Measurements from ENCODE around the gene PCSK6.

The PCSK6 gene

GRCh38 chr15:101438482-101439284 is 50.8 kb downstream of the PCSK6 start:
- no peak for TF ChIP-seq CTCF (conservative IDR thresholded peaks at IDR 0.05; ENCODE audit: low read depth, low read length)
- no peak for DNase-seq (ENCODE audit: low read depth)
- no peak overlapping the region for H3K4me3 ChIP-seq (ENCODE audit: low read depth, low read length)

- DNase-seq (ENCODE audit: low read depth), result no peak
- TF ChIP-seq CTCF (conservative IDR thresholded peaks at IDR 0.05; ENCODE audit: low read depth, low read length), result no peak
- H3K4me3 ChIP-seq (ENCODE audit: low read depth, low read length), result no peak overlapping the region
These were observed 51.7 kb downstream of the PCSK6 start for GRCh38 chr15:101437618-101438481.

- H3K4me3 ChIP-seq (ENCODE audit: low read depth, low read length), result no peak overlapping the region
- DNase-seq (ENCODE audit: low read depth), result no peak
- TF ChIP-seq CTCF (conservative IDR thresholded peaks at IDR 0.05; ENCODE audit: low read depth, low read length), result no peak
These were observed 52.3 kb downstream of the PCSK6 start for GRCh38 chr15:101437209-101437608.

- no peak for DNase-seq (ENCODE audit: low read depth)
- TF ChIP-seq CTCF (conservative IDR thresholded peaks at IDR 0.05; ENCODE audit: low read depth, low read length), result no peak
- H3K4me3 ChIP-seq (ENCODE audit: low read depth, low read length), result no peak overlapping the region
These were observed 53.0 kb downstream of the PCSK6 start for GRCh38 chr15:101436526-101436925.

GRCh38 chr15:101435761-101436160 is 53.7 kb downstream of the PCSK6 start:
- no peak overlapping the region for H3K4me3 ChIP-seq (ENCODE audit: low read depth, low read length)
- TF ChIP-seq CTCF (conservative IDR thresholded peaks at IDR 0.05; ENCODE audit: low read depth, low read length), result no peak
- DNase-seq (ENCODE audit: low read depth), result no peak

GRCh38 chr15:101434032-101434920 is 55.2 kb downstream of the PCSK6 start:
- no peak for DNase-seq (ENCODE audit: low read depth)
- TF ChIP-seq CTCF (conservative IDR thresholded peaks at IDR 0.05; ENCODE audit: low read depth, low read length), result no peak
- H3K4me3 ChIP-seq (ENCODE audit: low read depth, low read length), result no peak overlapping the region
